GM18502 (cell line): ENCODE measurements around the gene STK4.
A peak's percentile ranks its signal among the peaks of the same experiment; 100 is the strongest.

Experiments used
- ATAC-seq: cut with Tn5 transposase; IDR thresholded peaks from one replicate; pipeline ENCODE4 v1.9.1; 2021; ENCODE audit warnings: mild to moderate bottlenecking; ENCODE audit not compliant: unreplicated experiment, poor library complexity

Gene STK4

GRCh38 chr20:44950368-44950767, 15.9 kb upstream of the STK4 start:
- ATAC-seq: no peak

GRCh38 chr20:44952731-44953130, 13.6 kb upstream of the STK4 start:
- no peak for ATAC-seq

GRCh38 chr20:44954211-44954610, 12.1 kb upstream of the STK4 start:
- no peak for ATAC-seq

- ATAC-seq: no peak
These were observed 11.0 kb upstream of the STK4 start for GRCh38 chr20:44955270-44955669.

GRCh38 chr20:44956410-44956809, 9.9 kb upstream of the STK4 start:
- ATAC-seq: no peak

- no peak for ATAC-seq
These were observed 8.0 kb upstream of the STK4 start for GRCh38 chr20:44958276-44958675.

- ATAC-seq: no peak
These were observed 7.2 kb upstream of the STK4 start for GRCh38 chr20:44959082-44959637.

- ATAC-seq: no peak
These were observed 6.6 kb upstream of the STK4 start for GRCh38 chr20:44959638-44960102.

- peak; percentile 87 for ATAC-seq
These were observed 6.0 kb upstream of the STK4 start, which contains the start of gene TOMM34 for GRCh38 chr20:44960103-44960852. TOMM34 (minus strand) TSS chr20:44960397; CDS start chr20:44960333, 64 bp downstream.

- ATAC-seq: no peak
These were observed 5.1 kb upstream of the STK4 start for GRCh38 chr20:44961011-44961869.

GRCh38 chr20:44961870-44962267, 4.4 kb upstream of the STK4 start:
- ATAC-seq: no peak

- no peak for ATAC-seq
These were observed 3.8 kb upstream of the STK4 start for GRCh38 chr20:44962483-44962882.

- no peak for ATAC-seq
These were observed 2.7 kb upstream of the STK4 start for GRCh38 chr20:44963325-44964215.

- no peak for ATAC-seq
These were observed 672 bp upstream of the STK4 start for GRCh38 chr20:44965651-44966029.

- no peak for ATAC-seq
These were observed 995 bp downstream of the STK4 start for GRCh38 chr20:44967207-44967807.

- ATAC-seq: no peak
These were observed 3.1 kb downstream of the STK4 start for GRCh38 chr20:44969300-44969894.

- ATAC-seq: no peak
These were observed 4.0 kb downstream of the STK4 start for GRCh38 chr20:44970243-44970757.

- no peak for ATAC-seq
These were observed 6.7 kb downstream of the STK4 start for GRCh38 chr20:44973053-44973452.

GRCh38 chr20:44976698-44977097, 10.4 kb downstream of the STK4 start:
- ATAC-seq: no peak
